ENCODE data around the gene SYNDIG1.

Gene SYNDIG1

DNA sequence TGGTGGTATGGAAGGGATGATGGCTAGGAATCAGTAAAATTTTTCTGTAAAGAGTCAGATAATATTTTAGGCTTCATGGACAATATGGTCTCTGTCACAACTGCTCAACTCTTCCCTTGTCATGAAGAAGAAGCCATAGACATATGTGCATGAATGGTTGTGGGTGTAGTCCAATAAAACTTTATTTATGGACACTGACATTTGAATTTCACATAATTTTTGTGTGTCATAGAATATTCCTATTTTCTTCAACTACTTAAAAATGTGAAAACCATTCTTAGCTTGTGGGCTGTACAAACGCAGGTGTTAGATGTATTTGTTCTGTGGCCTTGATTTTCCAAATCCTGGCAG lies 59.9 kb downstream of the SYNDIG1 start:
- DNase-seq = no peak

GRCh38 chr20:24530131-24530680 lies 60.8 kb downstream of the SYNDIG1 start:
- DNase-seq = no peak

- DNase-seq = no peak
Measured at GRCh38 chr20:24531202-24531601, 61.8 kb downstream of the SYNDIG1 start.

- no peak for DNase-seq
Measured at GRCh38 chr20:24531631-24532419, 62.4 kb downstream of the SYNDIG1 start.

- DNase-seq = no peak
Measured at GRCh38 chr20:24533449-24533848, 64.0 kb downstream of the SYNDIG1 start.

GRCh38 chr20:24534282-24534681 lies 64.9 kb downstream of the SYNDIG1 start:
- no peak for DNase-seq

- DNase-seq = no peak
Measured at GRCh38 chr20:24535941-24536730, 66.7 kb downstream of the SYNDIG1 start.

- no peak for DNase-seq
Measured at GRCh38 chr20:24537210-24537609, 67.8 kb downstream of the SYNDIG1 start.

DNA sequence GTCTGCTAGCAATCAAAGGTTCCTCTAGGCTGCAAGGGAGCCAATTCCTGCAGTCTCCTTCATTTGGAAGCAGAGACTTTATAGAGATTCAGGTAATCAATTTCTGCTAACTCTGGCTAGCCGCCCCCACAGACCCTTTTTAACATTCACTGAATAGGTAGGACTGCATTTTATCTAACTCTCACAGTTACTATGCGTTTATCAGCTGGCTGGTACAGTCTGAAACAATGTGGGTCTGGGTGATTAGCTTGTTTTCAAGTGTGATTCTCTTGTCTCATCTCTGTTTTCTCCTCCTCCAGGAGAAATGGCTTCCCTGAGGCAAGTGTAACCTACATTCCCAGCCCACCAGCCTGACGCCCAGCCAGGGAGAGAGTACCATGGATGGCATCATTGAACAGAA lies 73.3 kb downstream of the SYNDIG1 start:
- no peak for DNase-seq

DNA sequence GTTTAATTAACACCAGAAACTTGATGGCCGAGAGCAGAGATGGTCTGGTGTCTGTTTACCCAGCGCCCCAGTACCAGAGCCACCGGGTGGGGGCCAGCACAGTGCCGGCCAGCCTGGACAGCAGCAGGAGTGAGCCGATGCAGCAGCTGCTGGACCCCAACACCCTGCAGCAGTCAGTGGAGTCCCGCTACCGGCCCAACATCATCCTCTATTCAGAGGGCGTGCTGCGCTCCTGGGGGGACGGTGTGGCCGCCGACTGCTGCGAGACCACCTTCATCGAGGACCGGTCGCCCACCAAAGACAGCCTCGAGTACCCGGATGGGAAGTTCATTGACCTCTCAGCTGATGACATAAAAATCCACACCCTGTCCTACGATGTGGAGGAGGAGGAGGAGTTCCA lies 73.7 kb downstream of the SYNDIG1 start:
- DNase-seq = no peak

GRCh38 chr20:24543741-24544140 lies 74.3 kb downstream of the SYNDIG1 start:
- DNase-seq = no peak

DNA sequence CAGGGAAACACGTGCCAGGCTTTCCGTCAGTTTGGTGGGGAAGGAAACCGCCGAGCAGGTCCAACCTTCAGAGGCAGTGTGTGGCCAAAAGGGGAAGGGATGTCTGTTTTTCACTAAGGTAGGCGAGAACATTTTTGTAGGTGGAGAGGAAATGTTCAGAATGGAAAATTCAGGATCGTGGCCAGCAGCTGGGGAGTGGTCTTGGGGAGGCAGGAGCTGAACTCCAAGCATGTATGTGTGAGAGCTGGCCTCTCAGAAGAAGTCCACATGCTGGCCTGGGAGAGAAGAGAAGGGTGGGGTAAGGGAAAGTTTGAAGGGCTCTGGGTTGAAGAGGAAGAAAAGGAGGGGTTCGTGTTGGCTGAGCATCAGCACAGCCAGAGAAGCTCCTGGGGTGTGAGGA lies 74.9 kb downstream of the SYNDIG1 start:
- DNase-seq = no peak

DNA sequence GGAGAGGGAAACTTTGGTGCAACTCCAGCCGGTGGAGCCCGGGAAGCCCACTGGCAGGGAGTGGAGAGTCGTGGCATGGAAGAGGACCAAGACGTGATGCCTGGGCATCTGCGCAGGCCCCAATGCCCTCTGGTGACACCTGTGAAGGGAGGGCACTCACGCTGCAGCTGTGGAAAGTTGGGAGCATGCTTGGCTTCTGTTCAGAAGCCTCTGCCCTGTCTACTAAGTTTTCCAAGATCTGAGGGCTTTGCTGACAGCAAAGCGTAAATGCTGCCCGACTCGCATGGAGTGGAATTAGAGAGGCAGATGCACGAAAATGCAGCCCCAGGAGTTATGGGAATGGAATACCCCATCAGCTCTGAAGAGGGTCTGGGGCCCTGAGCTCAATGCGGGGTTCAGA lies 75.7 kb downstream of the SYNDIG1 start:
- DNase-seq = no peak

DNA sequence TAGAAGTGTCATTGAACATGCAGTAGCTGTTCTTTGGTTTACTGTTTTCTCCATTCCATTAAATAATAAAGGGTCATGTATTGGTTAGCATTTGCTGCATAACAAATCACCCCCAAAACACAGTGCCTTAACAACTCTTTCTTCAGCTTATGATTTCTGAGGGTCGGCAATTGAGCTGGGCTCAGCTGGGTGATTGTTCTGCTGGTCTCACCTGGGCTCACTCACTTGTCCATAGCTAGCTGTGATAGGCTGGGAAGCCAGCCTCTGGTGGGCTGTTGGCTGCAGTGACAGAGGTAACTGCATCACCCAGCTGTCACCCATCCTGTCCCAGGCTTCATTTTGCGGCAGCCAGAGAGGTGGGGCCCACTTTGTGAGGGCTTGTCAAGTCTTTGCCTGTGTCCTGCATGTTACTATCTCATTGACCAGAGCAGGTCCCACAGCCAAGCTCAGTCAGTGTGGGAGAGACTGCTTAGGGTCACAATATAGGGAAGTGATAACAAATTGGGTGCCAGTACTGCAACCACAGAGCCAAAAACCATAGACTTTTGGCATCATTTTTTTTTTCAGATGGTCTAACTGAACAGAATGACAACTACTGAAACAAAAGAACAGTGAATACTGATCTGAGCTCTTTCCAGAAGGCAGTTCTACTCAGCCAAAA lies 76.9 kb downstream of the SYNDIG1 start:
- DNase-seq = no peak

GRCh38 chr20:24547967-24548366 lies 78.5 kb downstream of the SYNDIG1 start:
- DNase-seq = no peak

GRCh38 chr20:24559114-24559732 lies 89.8 kb downstream of the SYNDIG1 start:
- no peak for DNase-seq

GRCh38 chr20:24560571-24561491 lies 91.4 kb downstream of the SYNDIG1 start:
- no peak for DNase-seq

DNA sequence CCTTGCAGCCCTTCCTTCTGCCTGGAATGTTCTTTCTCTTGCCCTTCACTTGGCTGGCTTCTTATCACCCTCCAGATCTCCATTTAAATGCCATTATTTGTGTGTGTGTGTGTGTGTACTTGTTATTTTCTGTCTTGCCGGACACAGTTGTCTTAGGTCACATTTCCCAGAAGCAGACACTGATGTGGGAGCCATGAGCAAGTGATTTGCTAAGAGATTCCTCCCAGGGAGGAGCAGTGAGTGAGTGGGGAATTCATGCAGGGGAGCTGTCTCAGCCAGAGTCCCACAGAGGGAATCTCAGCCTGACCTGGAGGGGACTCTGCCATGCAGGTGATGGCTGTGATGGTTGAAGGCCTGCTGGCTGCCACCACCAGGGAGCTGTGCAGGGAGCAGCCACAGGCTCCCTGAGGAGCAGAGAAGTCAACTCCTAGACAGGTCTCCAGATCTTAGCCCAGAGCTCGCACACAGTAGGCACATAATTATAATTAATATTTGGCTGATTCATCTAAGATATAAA lies 96.5 kb downstream of the SYNDIG1 start:
- DNase-seq = no peak

DNA sequence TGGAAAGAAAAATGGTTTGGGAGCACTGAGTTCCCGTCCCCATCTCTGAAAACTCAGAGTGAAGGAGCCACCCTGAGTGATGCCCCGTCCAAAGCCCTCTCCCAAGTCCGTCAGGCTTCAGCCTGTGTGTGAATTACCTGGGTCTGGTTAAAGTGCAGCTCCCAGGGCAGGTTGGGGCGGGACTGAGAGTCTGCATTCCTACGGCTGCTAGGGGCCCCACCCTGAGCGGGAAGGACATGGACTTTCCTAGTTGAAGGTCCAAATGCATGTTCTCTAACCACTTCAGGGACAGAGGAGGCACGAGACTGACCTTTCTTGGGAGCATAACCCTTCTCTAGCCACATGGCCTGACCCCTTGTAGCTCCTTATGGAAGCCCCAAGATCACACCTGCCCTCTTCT lies 97.2 kb downstream of the SYNDIG1 start:
- DNase-seq = no peak

- no peak for DNase-seq
Measured at GRCh38 chr20:24567508-24567907, 98.1 kb downstream of the SYNDIG1 start.

DNA sequence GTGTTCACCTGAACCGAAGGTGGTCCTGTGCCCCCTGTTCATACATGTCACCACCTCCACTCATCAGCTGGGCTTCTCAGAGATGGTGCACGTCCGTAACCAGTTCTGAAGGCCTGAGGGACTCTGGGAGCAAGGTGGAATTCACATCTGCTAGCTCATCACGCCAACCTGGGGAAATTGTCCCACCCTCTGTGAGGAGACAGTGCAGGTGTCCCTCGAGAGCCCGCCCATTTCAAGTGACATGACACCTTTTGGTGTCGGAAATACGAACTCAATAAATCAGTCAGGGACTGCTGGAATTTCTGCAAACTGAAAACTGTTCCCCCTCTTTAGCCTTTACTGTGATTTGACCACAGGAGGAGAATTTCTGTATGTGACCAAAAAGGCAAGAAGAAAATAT lies 99.4 kb downstream of the SYNDIG1 start:
- no peak for DNase-seq

GRCh38 chr20:24571159-24571558 lies 101.7 kb downstream of the SYNDIG1 start:
- no peak for DNase-seq
